Activated gamma-delta T cell treated with Interleukin-2 at 50 U/mL for 16 hours (primary cell): ENCODE measurements around the gene ERGIC1.
"Not testable (repeated sequence)": the region's sequence is repeated elsewhere in the genome, so short reads cannot be mapped to it uniquely, and the experiment has no call there.

Experiments
- DNase-seq: peaks from one replicate; pipeline ENCODE4 v3.0.0-alpha.2; 2020

ERGIC1 gene

DNA sequence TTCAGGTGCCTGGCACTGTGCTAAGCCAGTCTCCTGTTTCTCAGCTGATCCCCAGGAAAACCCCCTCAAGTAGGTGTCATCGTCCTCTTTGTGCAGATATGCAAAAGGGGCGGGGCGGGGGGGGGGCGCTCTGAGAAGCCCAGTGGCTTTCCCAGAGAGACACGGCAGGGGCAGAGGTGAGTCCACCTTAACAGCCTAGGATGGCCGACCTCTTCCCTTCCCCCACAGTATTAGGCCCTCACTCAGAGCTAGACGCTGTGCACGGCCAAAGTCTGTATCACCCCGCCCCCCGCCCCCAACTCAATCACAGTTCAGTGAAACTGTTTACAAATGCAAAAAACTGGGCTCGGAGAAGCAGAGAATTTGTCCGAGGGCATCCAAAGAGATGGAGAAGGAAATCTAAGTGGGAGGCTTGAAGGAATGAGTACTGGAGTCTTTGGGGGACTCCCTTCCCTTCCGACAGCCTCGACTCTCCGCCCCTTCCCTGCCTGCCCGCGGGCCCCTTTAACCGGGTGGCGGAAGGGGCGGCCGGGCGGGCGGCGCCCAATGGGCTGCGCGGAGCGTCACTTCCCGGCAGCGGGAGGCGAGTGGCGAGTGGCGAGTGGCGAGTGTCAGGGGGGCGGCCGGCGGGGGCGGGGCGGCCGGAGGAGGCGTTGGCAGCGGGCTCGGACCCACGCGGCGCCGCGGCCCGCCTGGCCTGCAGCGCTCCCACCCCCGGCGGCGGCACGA is at the start of gene ERGIC1:
TSS of gene ERGIC1 (plus strand) at position 566 of the 729 bp plus-strand sequence. CDS start at position 729, 163 bp downstream.
- peak; percentile 63 for DNase-seq

DNA sequence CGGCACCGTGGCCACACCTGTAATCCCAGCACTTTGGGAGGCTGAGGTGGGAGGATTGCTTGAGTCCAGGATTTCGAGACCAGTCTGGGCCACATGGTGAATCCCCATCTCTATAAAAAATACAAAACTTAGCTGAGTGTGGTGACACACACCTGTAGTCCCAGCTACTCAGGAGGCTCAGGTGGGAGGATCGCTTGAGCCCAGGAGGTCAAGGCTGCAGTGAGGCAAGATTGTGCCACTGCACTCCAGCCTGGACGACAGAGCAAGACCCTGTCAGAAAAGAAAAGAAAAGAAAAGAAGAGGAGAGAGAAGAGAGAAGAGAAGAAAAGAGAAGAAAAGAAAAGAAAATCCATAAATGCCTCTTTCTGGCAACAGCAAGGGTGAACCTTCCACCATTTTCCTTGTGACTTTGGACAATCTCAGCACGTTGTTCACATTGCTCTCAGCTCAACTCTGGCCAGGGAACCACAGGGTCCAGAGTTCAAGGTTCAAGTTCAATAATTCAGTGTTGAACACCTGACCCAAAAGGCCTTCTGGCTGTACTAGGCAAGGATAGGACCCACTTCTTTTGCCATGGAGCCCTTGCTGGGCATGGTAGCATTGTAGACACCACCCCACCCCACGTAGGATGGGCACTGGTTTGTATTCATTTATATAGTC is 48.5 kb upstream of the ERGIC1 start:
- no peak for DNase-seq

DNA sequence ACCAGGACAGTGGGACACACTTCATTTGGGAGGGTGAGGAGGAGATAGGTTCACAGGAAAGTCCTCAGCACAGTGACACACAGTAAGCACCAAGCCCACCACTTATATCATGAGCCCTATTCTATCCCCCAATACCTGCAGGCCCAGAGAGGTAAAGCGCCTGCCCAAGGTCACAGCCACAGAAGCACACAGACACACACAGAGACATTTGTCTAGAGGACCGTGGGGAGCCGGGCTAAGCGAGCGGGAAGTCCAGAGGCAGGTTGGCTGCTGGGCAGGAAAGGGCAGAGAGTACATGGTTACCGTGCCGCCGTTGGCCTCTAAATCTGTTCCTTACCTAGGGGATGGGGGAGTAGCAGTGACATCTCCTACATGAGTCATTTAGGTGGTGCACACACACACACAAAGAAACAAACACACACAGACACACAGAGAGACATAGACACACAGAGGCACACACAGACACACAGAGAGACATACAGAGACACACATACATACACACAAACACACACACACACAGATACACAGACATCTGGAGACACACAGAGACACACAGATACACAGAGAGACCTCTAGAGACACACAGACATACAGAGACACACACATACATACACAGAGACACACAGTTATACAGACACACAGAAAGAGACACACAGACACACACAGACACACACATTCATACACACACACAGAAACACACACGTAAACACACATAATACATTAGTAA is 47.2 kb upstream of the ERGIC1 start:
- DNase-seq: no peak

- DNase-seq: not testable (repeated sequence)
These were observed 46.5 kb upstream of the ERGIC1 start for GRCh38 chr5:172787538-172787937.

DNA sequence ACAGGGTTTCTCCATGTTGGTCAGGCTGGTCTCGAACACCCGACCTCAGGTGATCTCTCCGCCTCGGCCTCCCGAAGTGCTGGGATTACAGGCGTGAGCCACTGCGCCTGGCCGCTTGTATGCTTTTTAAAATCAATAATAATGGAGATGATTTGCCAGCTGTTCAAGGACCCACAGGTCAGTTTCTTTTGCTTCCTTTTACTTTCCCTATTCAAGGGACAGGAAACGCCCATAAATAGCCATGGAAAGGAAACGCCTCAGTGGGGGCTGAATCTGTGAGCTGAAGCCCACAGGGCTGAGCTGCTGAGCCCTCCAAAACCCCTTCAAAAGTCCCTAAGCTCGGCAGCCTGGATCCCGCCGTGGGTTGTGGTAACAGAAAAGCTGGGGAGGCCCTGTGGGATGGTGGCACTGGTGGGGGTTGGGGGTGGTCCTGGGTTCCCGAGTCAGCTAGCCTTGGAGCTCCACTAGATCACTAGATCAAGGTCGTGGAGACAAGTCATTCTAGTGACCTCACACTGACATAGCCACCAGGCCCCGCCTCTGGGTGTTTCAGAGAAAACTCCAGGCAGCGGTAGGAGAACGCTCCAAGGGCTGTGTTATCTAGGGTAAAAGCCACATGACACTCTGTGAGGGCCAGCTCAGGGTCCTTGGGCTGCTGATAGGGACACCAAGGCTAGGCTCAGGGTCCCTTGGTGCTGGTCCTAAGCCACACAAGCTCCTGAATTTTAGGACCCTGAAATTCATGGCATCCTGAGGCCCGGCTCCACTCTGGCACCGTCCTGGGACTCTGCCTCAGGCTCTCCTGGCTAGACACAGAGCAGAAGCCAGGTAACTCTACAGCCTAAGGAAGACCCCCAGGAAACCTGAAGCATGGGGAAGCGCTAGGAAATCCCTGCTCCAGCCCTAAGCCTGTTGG is 45.0 kb upstream of the ERGIC1 start:
- no peak for DNase-seq

- DNase-seq: no peak
These were observed 44.2 kb upstream of the ERGIC1 start for GRCh38 chr5:172789687-172790495.

DNA sequence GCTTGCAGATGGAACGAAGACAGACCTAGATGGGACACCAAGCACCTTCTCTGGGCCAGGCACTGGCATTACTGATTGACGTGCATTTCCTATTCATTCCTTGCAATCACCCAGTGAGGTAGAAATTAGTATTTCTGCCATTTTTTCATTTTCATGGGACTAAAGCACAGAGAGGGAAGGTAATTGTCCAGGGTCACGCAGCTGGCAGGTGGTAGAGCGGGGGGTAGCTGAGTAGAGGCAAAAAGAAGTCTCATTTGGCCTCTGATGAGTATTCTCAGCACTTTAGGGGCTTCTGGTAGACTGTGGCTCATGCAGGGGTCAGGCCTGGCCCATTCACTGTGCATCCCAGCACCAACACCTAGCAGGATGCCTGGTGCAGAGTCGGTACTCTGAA is 43.6 kb upstream of the ERGIC1 start:
- no peak for DNase-seq

DNA sequence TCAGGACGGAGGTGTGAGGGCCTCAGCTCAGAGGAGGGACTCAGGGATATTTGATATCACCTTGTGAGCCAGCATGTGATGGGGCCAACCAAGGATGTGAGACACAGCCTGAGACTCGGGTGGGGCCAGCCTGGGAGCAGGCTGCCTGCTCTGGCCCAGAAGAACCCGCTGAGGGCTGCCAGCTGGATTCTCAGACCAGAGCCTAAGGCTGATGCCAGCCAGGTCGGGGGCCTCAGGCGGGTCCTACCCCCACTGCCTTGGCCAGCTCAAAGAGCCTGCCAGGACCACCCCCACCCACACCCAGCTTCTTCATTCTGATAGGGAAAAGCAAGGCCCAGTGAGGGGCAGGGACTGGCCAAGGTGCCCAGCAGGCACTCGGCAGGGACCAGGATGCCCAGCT is 42.8 kb upstream of the ERGIC1 start:
- no peak for DNase-seq

DNA sequence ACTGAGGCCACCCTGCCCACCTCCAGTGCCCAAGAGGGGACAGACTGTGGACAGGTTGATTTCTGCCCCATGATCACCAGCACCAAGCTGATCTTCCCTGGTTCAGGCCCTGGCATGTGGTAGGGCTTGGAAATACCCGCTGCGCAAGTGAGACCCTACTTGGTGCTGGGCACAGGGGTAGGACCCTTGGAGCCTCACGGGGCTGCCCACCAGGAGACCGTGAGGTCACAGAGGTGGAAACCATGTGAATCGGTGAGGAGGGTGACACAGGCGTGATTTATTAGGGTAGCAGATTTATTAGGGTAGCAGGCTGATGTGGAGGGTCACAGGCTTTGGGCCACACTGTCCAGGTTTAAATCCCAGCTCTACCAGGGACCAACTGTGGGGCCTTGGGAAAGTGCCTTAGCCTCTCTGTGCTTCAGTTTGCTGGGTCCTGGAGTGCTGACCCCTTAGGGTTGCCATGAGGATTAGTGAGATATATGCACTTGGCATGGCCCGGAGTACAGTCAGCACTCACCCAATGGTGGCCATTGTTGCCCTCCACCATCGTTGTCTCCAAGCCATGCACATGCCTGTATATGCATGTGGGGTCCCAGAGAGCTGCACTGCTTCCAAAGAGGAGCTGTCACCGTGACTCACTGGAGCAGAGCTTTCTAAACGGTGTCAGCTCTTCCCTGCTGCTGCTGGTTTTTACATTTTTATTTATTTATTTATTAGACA is 42.2 kb upstream of the ERGIC1 start:
- DNase-seq: no peak

- no peak for DNase-seq
These were observed 41.1 kb upstream of the ERGIC1 start for GRCh38 chr5:172792701-172793570.

- DNase-seq: no peak
These were observed 40.2 kb upstream of the ERGIC1 start for GRCh38 chr5:172793577-172794488.

- no peak for DNase-seq
These were observed 38.6 kb upstream of the ERGIC1 start for GRCh38 chr5:172795318-172795977.

GRCh38 chr5:172796306-172796705 is 37.7 kb upstream of the ERGIC1 start:
- DNase-seq: no peak

GRCh38 chr5:172797771-172798191 is 36.3 kb upstream of the ERGIC1 start:
- DNase-seq: no peak

GRCh38 chr5:172798422-172799215 is 35.4 kb upstream of the ERGIC1 start:
- DNase-seq: no peak

- DNase-seq: no peak
These were observed 34.6 kb upstream of the ERGIC1 start for GRCh38 chr5:172799416-172799815.

GRCh38 chr5:172800088-172800551 is 33.9 kb upstream of the ERGIC1 start:
- DNase-seq: no peak
